ENCODE results near the gene ZNF318. TPM values are rescaled to one million over a fixed set of nuclear protein-coding genes. Genes with fewer than 3 reads are reported as not detected.
"Not testable (repeated sequence)": the region's sequence is repeated elsewhere in the genome, so short reads cannot be mapped to it uniquely, and the experiment has no call there.

Gene ZNF318
- total RNA-seq, 1 experiment from 2014 or later: 11.3 TPM

DNA sequence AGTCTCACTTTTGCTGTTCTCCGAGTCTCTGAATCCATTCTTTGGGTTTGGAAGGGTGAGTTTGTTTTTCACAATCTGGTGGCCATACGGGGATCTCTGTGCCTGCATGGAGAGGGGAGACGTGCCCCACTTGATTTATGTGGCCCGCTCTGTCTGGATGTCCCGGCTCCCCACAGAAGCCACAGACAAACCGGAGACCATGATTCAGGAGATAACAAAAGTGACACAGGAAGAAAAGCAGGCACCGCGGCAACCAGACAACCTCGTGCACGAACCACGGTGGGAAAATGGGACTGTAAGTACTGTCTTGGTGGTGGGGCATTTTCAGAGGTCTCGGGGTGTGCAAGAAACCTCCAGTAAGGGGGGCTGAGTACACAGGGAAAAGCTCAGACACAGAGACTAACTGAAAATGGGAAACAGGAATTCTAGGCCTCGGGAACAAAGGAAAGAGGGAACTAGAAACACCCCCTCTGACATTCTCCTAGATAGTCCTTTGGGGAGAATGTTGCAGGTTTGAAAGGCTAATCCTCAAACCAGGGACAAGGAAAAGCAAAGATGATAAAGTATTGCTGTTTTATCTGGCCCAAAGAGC lies 22.1 kb upstream of the ZNF318 start:
- no TSS peak for BruUV-seq (replicated peaks)
- CTCF ChIA-PET: interaction anchor here (3.0 kb wide), 1 partner anchor 105 kb away, joined by 12 read pairs; no protein-coding TSS in a partner anchor
- H3K4me3 Mint-ChIP-seq (ENCODE audit: unreplicated experiment): no peak overlapping the region
- intact Hi-C loops (cut with micrococcal nuclease): no loop called here
- H3K4me1 Mint-ChIP-seq (ENCODE audit: insufficient read depth, unreplicated experiment): no peaks in the 10 kb centered on the region
- H3K27me3 Mint-ChIP-seq (ENCODE audit: insufficient read depth, unreplicated experiment): no peaks in the 10 kb centered on the region
- no peak for DNase-seq (ENCODE audit: unreplicated experiment)
- H3K27ac Mint-ChIP-seq (ENCODE audit: low read depth, unreplicated experiment): no peak overlapping the region
- TF ChIP-seq, protein P1, sequence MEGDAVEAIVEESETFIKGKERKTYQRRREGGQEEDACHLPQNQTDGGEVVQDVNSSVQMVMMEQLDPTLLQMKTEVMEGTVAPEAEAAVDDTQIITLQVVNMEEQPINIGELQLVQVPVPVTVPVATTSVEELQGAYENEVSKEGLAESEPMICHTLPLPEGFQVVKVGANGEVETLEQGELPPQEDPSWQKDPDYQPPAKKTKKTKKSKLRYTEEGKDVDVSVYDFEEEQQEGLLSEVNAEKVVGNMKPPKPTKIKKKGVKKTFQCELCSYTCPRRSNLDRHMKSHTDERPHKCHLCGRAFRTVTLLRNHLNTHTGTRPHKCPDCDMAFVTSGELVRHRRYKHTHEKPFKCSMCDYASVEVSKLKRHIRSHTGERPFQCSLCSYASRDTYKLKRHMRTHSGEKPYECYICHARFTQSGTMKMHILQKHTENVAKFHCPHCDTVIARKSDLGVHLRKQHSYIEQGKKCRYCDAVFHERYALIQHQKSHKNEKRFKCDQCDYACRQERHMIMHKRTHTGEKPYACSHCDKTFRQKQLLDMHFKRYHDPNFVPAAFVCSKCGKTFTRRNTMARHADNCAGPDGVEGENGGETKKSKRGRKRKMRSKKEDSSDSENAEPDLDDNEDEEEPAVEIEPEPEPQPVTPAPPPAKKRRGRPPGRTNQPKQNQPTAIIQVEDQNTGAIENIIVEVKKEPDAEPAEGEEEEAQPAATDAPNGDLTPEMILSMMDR (IDR thresholded peaks at IDR 0.05; ENCODE audit: unreplicated experiment): no peak
- no peaks in the 10 kb centered on the region for H3K36me3 Mint-ChIP-seq (ENCODE audit: insufficient read depth, unreplicated experiment)
- POLR2A ChIA-PET: interaction anchor here (0.7 kb wide), 2 partner anchors 115 to 127 kb away, joined by 3 read pairs; no protein-coding TSS in a partner anchor
- H3K9me3 Mint-ChIP-seq (ENCODE audit: unreplicated experiment): no peaks in the 10 kb centered on the region

DNA sequence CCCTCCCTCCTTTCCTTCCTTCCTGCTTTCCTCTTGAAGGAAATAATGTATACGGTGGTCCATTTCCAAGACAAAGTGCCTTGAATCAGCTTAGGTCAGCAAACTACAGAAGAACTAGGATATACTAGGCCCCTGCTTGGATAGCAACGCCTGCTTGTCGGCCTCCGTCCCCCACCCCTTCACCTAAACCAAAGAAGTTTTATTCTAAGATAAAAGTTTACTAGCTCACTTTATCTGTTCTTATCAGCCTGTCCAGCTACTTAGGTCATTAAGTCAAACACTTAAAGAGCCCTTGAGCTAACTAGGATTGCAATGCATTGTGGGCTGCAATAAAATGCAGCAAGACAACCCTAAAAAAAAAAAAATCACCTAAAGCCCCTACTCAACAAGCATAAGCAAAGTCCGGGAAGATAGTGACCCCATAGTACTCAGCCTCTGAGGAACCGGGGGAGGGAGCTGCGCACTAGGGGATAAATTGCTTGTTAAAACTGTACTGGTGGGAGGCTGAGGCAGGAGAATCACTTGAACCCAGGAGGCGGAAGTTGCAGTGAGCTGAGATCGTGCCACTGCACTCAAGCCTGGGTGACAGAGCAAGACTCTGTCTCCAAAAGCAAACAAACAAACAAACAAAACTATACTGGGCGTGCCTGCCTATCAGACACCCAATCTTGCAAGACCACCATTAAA lies 21.4 kb upstream of the ZNF318 start:
- H3K36me3 Mint-ChIP-seq (ENCODE audit: insufficient read depth, unreplicated experiment); intact Hi-C loops (cut with micrococcal nuclease); POLR2A ChIA-PET; H3K9me3 Mint-ChIP-seq (ENCODE audit: unreplicated experiment); DNase-seq (ENCODE audit: unreplicated experiment); BruUV-seq (replicated peaks); H3K4me1 Mint-ChIP-seq (ENCODE audit: insufficient read depth, unreplicated experiment); H3K27ac Mint-ChIP-seq (ENCODE audit: low read depth, unreplicated experiment); H3K27me3 Mint-ChIP-seq (ENCODE audit: insufficient read depth, unreplicated experiment); H3K4me3 Mint-ChIP-seq (ENCODE audit: unreplicated experiment): not testable (repeated sequence)
- CTCF ChIA-PET: interaction anchor here (0.7 to 3.0 kb wide), 2 partner anchors 10 to 106 kb away, joined by 3 to 12 read pairs; no protein-coding TSS in a partner anchor

DNA sequence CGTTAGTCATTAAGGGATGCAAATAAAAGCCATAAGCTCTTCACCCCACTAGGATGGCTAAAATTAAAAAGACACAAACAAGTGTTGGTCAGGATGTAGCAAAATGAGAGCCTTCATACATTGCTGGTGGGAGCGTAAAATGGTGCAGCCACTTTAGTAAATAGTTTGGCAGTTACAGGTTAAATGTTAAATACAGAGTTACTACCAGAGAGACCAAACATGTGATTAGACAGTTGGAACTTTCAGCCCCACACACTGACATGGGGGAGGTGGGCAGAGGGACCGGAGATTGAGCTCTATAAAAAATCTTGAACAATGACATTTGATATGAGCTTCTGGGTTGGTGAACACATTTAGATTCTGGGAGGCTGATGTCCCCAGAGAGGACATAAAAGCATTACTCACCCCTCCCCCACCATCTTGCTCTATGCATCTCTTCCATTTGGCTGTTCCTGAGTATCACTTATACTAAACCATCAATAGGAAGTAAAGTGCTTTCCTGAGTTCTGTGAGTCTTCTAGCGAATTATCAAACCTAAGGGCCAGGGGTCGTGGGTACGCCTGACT lies 20.4 kb upstream of the ZNF318 start:
- CTCF ChIA-PET: interaction anchor here (0.7 to 3.0 kb wide), 4 partner anchors 9 to 116 kb away, joined by 3 to 12 read pairs (median 6); no protein-coding TSS in a partner anchor
- BruUV-seq (replicated peaks): no TSS peak
- Mint-ChIP-seq H3K27me3 (ENCODE audit: insufficient read depth, unreplicated experiment) (no peaks in the 10 kb centered on the region), H3K9me3 (ENCODE audit: unreplicated experiment) (no peaks in the 10 kb centered on the region), H3K4me3 (ENCODE audit: unreplicated experiment) (no peak overlapping the region), H3K27ac (ENCODE audit: low read depth, unreplicated experiment) (no peak overlapping the region), H3K36me3 (ENCODE audit: insufficient read depth, unreplicated experiment) (no peaks in the 10 kb centered on the region), H3K4me1 (ENCODE audit: insufficient read depth, unreplicated experiment) (no peaks in the 10 kb centered on the region)
- POLR2A ChIA-PET: interaction anchor here (1.4 to 3.1 kb wide), 2 partner anchors 14 to 38 kb away, joined by 5 to 10 read pairs; partner anchors contain the start of gene ABCC10
- DNase-seq (ENCODE audit: unreplicated experiment): no peak
- intact Hi-C loops (cut with micrococcal nuclease): no loop called here
- TF ChIP-seq, protein P1 (IDR thresholded peaks at IDR 0.05; ENCODE audit: unreplicated experiment): no peak

DNA sequence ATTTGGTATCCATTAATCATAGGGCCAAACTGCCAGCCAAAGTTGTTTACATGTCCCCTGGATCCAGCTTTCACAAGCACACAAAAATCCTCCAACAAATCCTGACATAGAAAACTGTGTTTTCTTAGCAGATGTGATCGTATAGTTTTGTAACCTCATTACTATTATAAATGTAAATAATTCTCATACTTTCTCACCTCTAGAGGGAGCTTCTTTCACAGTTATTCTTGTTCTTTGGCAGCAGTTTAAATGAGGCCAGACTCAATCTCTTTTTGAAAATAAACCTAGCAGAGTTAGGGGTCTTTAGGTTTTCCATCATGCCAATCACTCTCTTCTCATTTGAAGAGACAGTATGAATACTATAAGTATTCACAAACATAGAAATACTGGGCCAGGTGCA lies 17.0 kb upstream of the ZNF318 start:
- peak; percentile 29 for DNase-seq (ENCODE audit: unreplicated experiment)
- Mint-ChIP-seq H3K27ac (ENCODE audit: low read depth, unreplicated experiment) (no peak overlapping the region), H3K27me3 (ENCODE audit: insufficient read depth, unreplicated experiment) (no peaks in the 10 kb centered on the region), H3K9me3 (ENCODE audit: unreplicated experiment) (no peaks in the 10 kb centered on the region), H3K4me1 (ENCODE audit: insufficient read depth, unreplicated experiment) (peaks cover 13% of the 10 kb centered on the region), H3K4me3 (ENCODE audit: unreplicated experiment) (no peak overlapping the region), H3K36me3 (ENCODE audit: insufficient read depth, unreplicated experiment) (no peaks in the 10 kb centered on the region)
- POLR2A ChIA-PET: interaction anchor here (0.7 to 1.4 kb wide), 4 partner anchors 17 to 120 kb away, joined by 3 to 6 read pairs (median 3); partner anchors contain the start of gene ZNF318
- intact Hi-C loops (cut with micrococcal nuclease): loop anchor here (1.0 to 2.0 kb wide), 2 partner anchors 68 to 120 kb away; partner anchors contain the start of gene DLK2
- TF ChIP-seq, protein P1 (IDR thresholded peaks at IDR 0.05; ENCODE audit: unreplicated experiment): peak; percentile 35
- CTCF ChIA-PET: interaction anchor here (0.6 to 1.7 kb wide), 13 partner anchors 9 to 458 kb away, joined by 3 to 20 read pairs (median 4); partner anchors contain the start of genes LRRC73 and POLR1C
- no TSS peak for BruUV-seq (replicated peaks)
